H1 (cell line): Measurements from ENCODE around the gene CAMSAP1. TPM values are rescaled to one million over a fixed set of nuclear protein-coding genes. Genes with fewer than 3 reads are reported as not detected.

Experiments used
- BRCA1 ChIP-seq: IDR thresholded peaks from 2 replicates; pipeline ENCODE4 v1.6.1; 2012; ENCODE audit warnings: low read depth, low read length, improper control_type of control experiment
- CHD7 ChIP-seq: fragments of 300-600 bp; sonication (generic); IDR thresholded peaks from 2 replicates; pipeline ENCODE4 v1.7.1; 2012; ENCODE audit warnings: low read length, moderate library complexity, mild to moderate bottlenecking, inconsistent platforms; ENCODE audit not compliant: insufficient replicate concordance
- CREB1 ChIP-seq: IDR thresholded peaks from 2 replicates; pipeline ENCODE4 v1.6.1; 2012; ENCODE audit warnings: inconsistent platforms
- CTBP2 ChIP-seq: IDR thresholded peaks from 2 replicates; pipeline ENCODE4 v1.7.0; 2011; ENCODE audit warnings: borderline replicate concordance, mild to moderate bottlenecking, moderate library complexity, mixed read lengths, low read length; ENCODE audit not compliant: insufficient read depth, insufficient read length
- JUN ChIP-seq: IDR thresholded peaks from 2 replicates; pipeline ENCODE4 v1.6.1; 2011; ENCODE audit warnings: low read depth, mild to moderate bottlenecking, improper control_type of control experiment, low read length
- KDM1A ChIP-seq: fragments of 200-600, 300-600 bp; sonication (generic); IDR thresholded peaks from 2 replicates; pipeline ENCODE4 v1.7.1; 2016; ENCODE audit warnings: mild to moderate bottlenecking, low read length, borderline replicate concordance
- RAD21 ChIP-seq, 2 experiments: IDR thresholded peaks in 1 of 2; conservative IDR thresholded peaks in 1 of 2; 2 replicates each; pipeline ENCODE4 v1.6.1; 2011; ENCODE audit warnings: low read depth in 2 of 2, low read length in 2 of 2, improper control_type of control experiment in 1 of 2, inconsistent platforms in 1 of 2, mild to moderate bottlenecking in 1 of 2, moderate library complexity in 1 of 2
- SRF ChIP-seq: IDR thresholded peaks from 2 replicates; pipeline ENCODE4 v1.6.1; 2011; ENCODE audit warnings: mild to moderate bottlenecking, low read depth, low read length, moderate library complexity
- TCF12 ChIP-seq: IDR thresholded peaks from 2 replicates; pipeline ENCODE4 v1.6.1; 2011; ENCODE audit warnings: low read depth, mild to moderate bottlenecking, low read length
- USF2 ChIP-seq: IDR thresholded peaks from 2 replicates; pipeline ENCODE4 v1.6.1; 2011; ENCODE audit warnings: low read length, improper control_type of control experiment
- polyA plus RNA-seq, 7 experiments: library from polyadenylated mRNA; depleted of rRNA in 3 of 7; stranded (reverse) in 5 of 7; unstranded in 2 of 7; fragments of >200 nt in 5 of 7; fragments of 200-250 nt in 2 of 7; gene quantifications; 1 replicate in 5 of 7; 2 replicates in 1 of 7; 4 replicates in 1 of 7; pipeline versions ENCODE4 v1.2.1 to v1.2.3, GENCODE V29; 2011 to 2013; ENCODE audit warnings: missing spikeins in 2 of 7, mixed read lengths in 2 of 7
- total RNA-seq: library from RNA; stranded (reverse); fragmentation: NEBNext Ultra II Directional; extraction: Animal tissue kit (Norgen Biotek cat#: 25700); gene quantifications from 2 replicates; pipeline ENCODE4 v1.2.1, GENCODE V29; 2021

Gene CAMSAP1
- total and polyA plus RNA-seq, 2 of the 8 experiments (the other 6 are each of a cell fraction or from before 2014, with no cell fraction given) = 13.4 to 44.0 TPM

- TF ChIP-seq CHD7 = no peak
- no peak for TF ChIP-seq JUN
- TF ChIP-seq CREB1 = no peak
- no peak for TF ChIP-seq CTBP2
- TF ChIP-seq RAD21 (IDR thresholded peaks at IDR 0.05 in 1 of 2, conservative IDR thresholded peaks at IDR 0.05 in 1 of 2; ENCODE audit: low read depth in 2 of 2, low read length in 2 of 2) = no peak
- TF ChIP-seq SRF = no peak
- no peak for TF ChIP-seq KDM1A
- no peak for TF ChIP-seq USF2
- no peak for TF ChIP-seq BRCA1
- no peak for TF ChIP-seq TCF12
Observed at GRCh38 chr9:135919318-135919890, 12.1 kb upstream of the CAMSAP1 start (continued).
